HCT116 (cell line): ENCODE measurements around the gene CLEC4G. TPM values are rescaled to one million over a fixed set of nuclear protein-coding genes. Genes with fewer than 3 reads are reported as not detected.

Experiments
- ATAC-seq: fragments of 200-7000 bp; cut with Tn5 transposase; 2 replicates; pipeline ENCODE4 v1.9.1; 2020; ENCODE audit warnings: mild to moderate bottlenecking, moderate library complexity
- BruUV-seq: library from RNA; stranded (reverse); fragments of 400-500 nt; replicated peaks from 2 replicates; lab custom pipeline; 2021; lab: Mats Ljungman, UMichigan
- CTCF ChIA-PET: fragments of 300-600 bp; sonication (Branson Sonifier 250); formaldehyde crosslinking; loops from one replicate; lab custom pipeline; 2021; ENCODE audit warnings: antibody characterized with exemption; lab: Charles Lee
- POLR2A ChIA-PET: fragments of 300-600, 350-600 bp; sonication (Branson Sonifier 250); formaldehyde crosslinking; loops from one replicate; lab custom pipeline; 2021; ENCODE audit warnings: antibody characterized with exemption; lab: Charles Lee
- RAD21 ChIA-PET, 2 experiments: fragments of 300-600 bp; sonication (Branson Sonifier 250); formaldehyde crosslinking; loops; one replicate each; lab custom pipeline; 2023; ENCODE audit warnings: low total read pairs in 2 of 2; ENCODE audit not compliant: uncharacterized antibody in 2 of 2, unreplicated experiment in 2 of 2, low non-redundant PET in 1 of 2; lab: Charles Lee
- DNase-seq: peaks from one replicate; pipeline ENCODE4 v3.0.0-alpha.2; 2010; ENCODE audit warnings: low read depth, low spot score
- H2AFZ ChIP-seq: fragments of 200-600 bp; shearing (Covaris generic), sonication (generic); 2 replicates; pipeline ENCODE4 v1.6.1; 2017; ENCODE audit warnings: low read depth, mixed run types, mixed read lengths, antibody characterized with exemption, low read length; ENCODE audit not compliant: poor library complexity, severe bottlenecking
- H3K27ac ChIP-seq: 2 replicates; pipeline ENCODE4 v1.5.1; 2012; ENCODE audit warnings: low read depth, low read length
- H3K27me3 ChIP-seq: fragments of 200-600 bp; sonication (generic); 2 replicates; pipeline ENCODE4 v1.6.1; 2016; ENCODE audit warnings: mixed run types, low read length, mixed read lengths; ENCODE audit not compliant: insufficient read depth
- H3K36me3 ChIP-seq, 2 experiments: fragments of 200-500 bp in 1 of 2; fragments of 200-600 bp in 1 of 2; sonication (Bioruptor generic) in 1 of 2; sonication (generic) in 1 of 2; 2 replicates each; pipeline versions ENCODE4 v1.5.1 to v1.6.1; 2014 to 2016; ENCODE audit warnings: low read length in 2 of 2, inconsistent platforms in 1 of 2, mixed read lengths in 1 of 2, mixed run types in 1 of 2; ENCODE audit not compliant: insufficient read depth in 2 of 2, control insufficient read depth in 1 of 2
- H3K4me1 ChIP-seq, 2 experiments: fragments of 200-600 bp in 1 of 2; sonication (generic) in 1 of 2; 2 replicates each; pipeline versions ENCODE4 v1.5.1 to v1.6.1; 2012 to 2017; ENCODE audit warnings: low read length in 2 of 2, inconsistent platforms in 1 of 2, mild to moderate bottlenecking in 1 of 2, mixed read lengths in 1 of 2, mixed run types in 1 of 2, moderate library complexity in 1 of 2; ENCODE audit not compliant: insufficient read depth in 2 of 2, control insufficient read depth in 1 of 2
- H3K4me2 ChIP-seq: fragments of 200-600 bp; sonication (generic); 2 replicates; pipeline ENCODE4 v1.6.1; 2017; ENCODE audit warnings: mixed run types, low read length, mixed read lengths
- H3K4me3 ChIP-seq, 2 experiments: fragments of 200-600 bp in 1 of 2; sonication (generic) in 1 of 2; replicated peaks in 1 of 2; 2 replicates each; pipeline ENCODE4 v1.5.1; 2011 to 2016; ENCODE audit warnings: low read length in 2 of 2, control low read depth in 1 of 2, low read depth in 1 of 2, mild to moderate bottlenecking in 1 of 2, mixed read lengths in 1 of 2, mixed run types in 1 of 2
- H3K79me2 ChIP-seq: fragments of 200-600 bp; sonication (generic); 2 replicates; pipeline ENCODE4 v1.6.1; 2017; ENCODE audit warnings: mild to moderate bottlenecking, mixed run types, low read length, moderate library complexity, mixed read lengths; ENCODE audit not compliant: insufficient read depth
- H3K9ac ChIP-seq: fragments of 200-600 bp; sonication (generic); 2 replicates; pipeline ENCODE4 v1.6.1; 2016; ENCODE audit warnings: low read length, mixed read lengths
- H3K9me2 ChIP-seq: fragments of 200-600 bp; sonication (generic), shearing (Covaris generic); 2 replicates; pipeline ENCODE4 v1.6.1; 2017; ENCODE audit warnings: mixed run types, mild to moderate bottlenecking, moderate library complexity; ENCODE audit not compliant: insufficient read depth
- H3K9me3 ChIP-seq, 2 experiments: fragments of 200-500 bp in 1 of 2; fragments of 200-600 bp in 1 of 2; sonication (Bioruptor generic) in 1 of 2; sonication (generic) in 1 of 2; 2 replicates each; pipeline ENCODE4 v1.6.1; 2014 to 2017; ENCODE audit warnings: low read length in 2 of 2, mixed read lengths in 2 of 2, inconsistent platforms in 1 of 2, low read depth in 1 of 2, mild to moderate bottlenecking in 1 of 2, mixed run types in 1 of 2, moderate library complexity in 1 of 2; ENCODE audit not compliant: control insufficient read depth in 1 of 2, insufficient read depth in 1 of 2
- H4K20me1 ChIP-seq: fragments of 200-600 bp; sonication (generic), shearing (Covaris generic); 2 replicates; pipeline ENCODE4 v1.6.1; 2017; ENCODE audit warnings: mixed run types, mild to moderate bottlenecking, moderate library complexity; ENCODE audit not compliant: insufficient read depth
- ATF3 ChIP-seq: IDR thresholded peaks from 2 replicates; pipeline ENCODE4 v1.6.1; 2012
- CTCF ChIP-seq, 3 experiments: fragments of 200-600 bp in 1 of 3; sonication (generic) in 1 of 3; IDR thresholded peaks in 2 of 3; conservative IDR thresholded peaks in 1 of 3; 2 replicates each; pipeline ENCODE4 v1.5.1; 2012 to 2017; ENCODE audit warnings: low read depth in 2 of 3, low read length in 2 of 3, antibody characterized with exemption in 1 of 3, borderline replicate concordance in 1 of 3, control low read depth in 1 of 3, mild to moderate bottlenecking in 1 of 3, mixed read lengths in 1 of 3, mixed run types in 1 of 3, moderate library complexity in 1 of 3; ENCODE audit not compliant: insufficient read depth in 1 of 3
- EZH2 ChIP-seq: fragments of 200-600 bp; sonication (generic); IDR thresholded peaks from 2 replicates; pipeline ENCODE4 v1.6.1; 2017; ENCODE audit warnings: antibody characterized with exemption, mixed run types
- POLR2AphosphoS5 ChIP-seq: IDR thresholded peaks from 2 replicates; pipeline ENCODE4 v1.6.1; 2011; ENCODE audit warnings: mild to moderate bottlenecking, low read depth, low read length, moderate library complexity
- RAD21 ChIP-seq: IDR thresholded peaks from 2 replicates; pipeline ENCODE4 v1.6.1; 2012; ENCODE audit warnings: low read depth, mild to moderate bottlenecking
- SIN3A ChIP-seq: IDR thresholded peaks from 2 replicates; pipeline ENCODE4 v1.6.1; 2012; ENCODE audit warnings: low read depth
- ZBTB33 ChIP-seq: IDR thresholded peaks from 2 replicates; pipeline ENCODE4 v1.6.1; 2011; ENCODE audit warnings: mild to moderate bottlenecking, low read length, moderate library complexity; ENCODE audit not compliant: insufficient replicate concordance; ENCODE audit errors: extremely low read depth
- ZFX ChIP-seq: fragments of 450-650 bp; IDR thresholded peaks from 2 replicates; pipeline ENCODE4 v1.6.1; 2017
- intact Hi-C: fragments of 100-400 bp; cut with micrococcal nuclease; formaldehyde crosslinking; loops from 2 replicates; pipeline ENCODE4 v1.10.0; 2022
- total RNA-seq: library from RNA; stranded (reverse); gene quantifications from one replicate; pipeline ENCODE4 v1.2.1, GENCODE V29; 2021; ENCODE audit not compliant: unreplicated experiment

The CLEC4G gene
- total RNA-seq, 1 experiment from 2014 or later, result not detected

GRCh38 chr19:7739801-7740681 lies 8.1 kb upstream of the CLEC4G start:
- ChIA-PET RAD21 (no interaction called here), POLR2A (interaction anchor here (0.8 kb wide), 1 partner anchor 59 kb away, joined by 3 read pairs; the partner anchor contains the start of gene TRAPPC5), CTCF (no interaction called here)
- H4K20me1 ChIP-seq, result no peaks in the 10 kb centered on the region
- no peak overlapping the region for H3K27ac ChIP-seq
- no peak overlapping the region for H3K4me2 ChIP-seq
- no peak overlapping the region for H2AFZ ChIP-seq
- H3K4me1 ChIP-seq, result no peaks in the 10 kb centered on the region
- H3K79me2 ChIP-seq, result no peaks in the 10 kb centered on the region
- no peak overlapping the region for H3K9ac ChIP-seq
- peaks cover 35% of the 10 kb centered on the region for H3K27me3 ChIP-seq
- intact Hi-C loops, result no loop called here
- no peak for DNase-seq
- no peak for ATAC-seq
- H3K9me2 ChIP-seq, result no peaks in the 10 kb centered on the region
- H3K9me3 ChIP-seq, result no peaks in the 10 kb centered on the region
- no peak overlapping the region for H3K4me3 ChIP-seq
- no peak for TF ChIP-seq SIN3A
- no peak for TF ChIP-seq EZH2
- TF ChIP-seq ZBTB33, result no peak
- TF ChIP-seq ZFX, result no peak
- no peak for TF ChIP-seq ATF3
- no peak for TF ChIP-seq POLR2AphosphoS5
- TF ChIP-seq CTCF (IDR thresholded peaks at IDR 0.05 in 2 of 3, conservative IDR thresholded peaks at IDR 0.05 in 1 of 3; ENCODE audit: borderline replicate concordance in 1 of 3, insufficient read depth in 1 of 3, low read depth in 2 of 3, low read length in 2 of 3), result no peak
- TF ChIP-seq RAD21, result no peak
- no TSS peak for BruUV-seq
- H3K36me3 ChIP-seq, result no peaks in the 10 kb centered on the region
